Muscle layer of colon (tissue), 2 donors: ENCODE data around the gene TRNT1.

Experiments
- H3K27ac ChIP-seq: one replicate; pipeline ENCODE4 v1.7.0; 2013; ENCODE audit warnings: low read depth, mild to moderate bottlenecking, low read length, moderate library complexity
- H3K27me3 ChIP-seq, 2 donors: one replicate each; pipeline ENCODE4 v1.7.0; 2013; ENCODE audit warnings: low read length in 2 of 2, mild to moderate bottlenecking in 2 of 2; ENCODE audit not compliant: insufficient read depth in 2 of 2, control insufficient read depth in 1 of 2
- H3K36me3 ChIP-seq: one replicate; pipeline ENCODE4 v1.7.0; 2013; ENCODE audit warnings: mild to moderate bottlenecking, low read length; ENCODE audit not compliant: insufficient read depth
- H3K4me1 ChIP-seq: one replicate; pipeline ENCODE4 v1.7.0; 2013; ENCODE audit warnings: mild to moderate bottlenecking, low read length; ENCODE audit not compliant: insufficient read depth
- H3K4me3 ChIP-seq, 2 donors: one replicate each; pipeline ENCODE4 v1.7.0; 2013; ENCODE audit warnings: low read length in 2 of 2, low read depth in 1 of 2, mild to moderate bottlenecking in 1 of 2, moderate library complexity in 1 of 2
- H3K9ac ChIP-seq: one replicate; pipeline ENCODE4 v1.7.0; 2013; ENCODE audit warnings: low read length
- H3K9me3 ChIP-seq: one replicate; pipeline ENCODE4 v1.7.0; 2013; ENCODE audit warnings: mild to moderate bottlenecking, low read length
- donor health status: abdominal sarcoma.
- donor health status: Adenocarcinoma of cecum.

The TRNT1 gene

DNA sequence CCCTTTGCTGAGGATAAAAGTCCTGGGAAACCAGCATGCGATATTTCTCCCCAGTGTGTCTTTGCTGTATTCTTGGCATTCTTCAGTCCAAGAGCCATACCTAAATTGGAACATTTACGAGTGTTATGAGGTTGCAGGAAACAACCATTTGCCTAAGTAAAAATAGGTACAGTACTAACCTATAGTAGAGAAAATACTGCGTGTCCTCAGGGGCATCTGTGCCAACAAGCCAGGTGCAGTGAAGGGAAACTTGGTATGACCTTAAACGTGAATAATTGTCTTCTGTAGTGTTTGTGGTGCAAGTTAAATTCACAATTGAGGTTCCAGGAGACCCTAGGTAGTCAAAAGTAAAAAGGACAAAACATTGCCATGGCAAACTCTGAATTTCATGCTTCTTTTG, 28.8 kb upstream of the TRNT1 start:
- Histone ChIP-seq H3K4me3 (no peak overlapping the region), H3K36me3 (no peaks in the 10 kb centered on the region), H3K9me3 (no peaks in the 10 kb centered on the region), H3K9ac (no peak overlapping the region), H3K4me1 (no peaks in the 10 kb centered on the region), H3K27me3 (no peaks in the 10 kb centered on the region), H3K27ac (no peak overlapping the region)

DNA sequence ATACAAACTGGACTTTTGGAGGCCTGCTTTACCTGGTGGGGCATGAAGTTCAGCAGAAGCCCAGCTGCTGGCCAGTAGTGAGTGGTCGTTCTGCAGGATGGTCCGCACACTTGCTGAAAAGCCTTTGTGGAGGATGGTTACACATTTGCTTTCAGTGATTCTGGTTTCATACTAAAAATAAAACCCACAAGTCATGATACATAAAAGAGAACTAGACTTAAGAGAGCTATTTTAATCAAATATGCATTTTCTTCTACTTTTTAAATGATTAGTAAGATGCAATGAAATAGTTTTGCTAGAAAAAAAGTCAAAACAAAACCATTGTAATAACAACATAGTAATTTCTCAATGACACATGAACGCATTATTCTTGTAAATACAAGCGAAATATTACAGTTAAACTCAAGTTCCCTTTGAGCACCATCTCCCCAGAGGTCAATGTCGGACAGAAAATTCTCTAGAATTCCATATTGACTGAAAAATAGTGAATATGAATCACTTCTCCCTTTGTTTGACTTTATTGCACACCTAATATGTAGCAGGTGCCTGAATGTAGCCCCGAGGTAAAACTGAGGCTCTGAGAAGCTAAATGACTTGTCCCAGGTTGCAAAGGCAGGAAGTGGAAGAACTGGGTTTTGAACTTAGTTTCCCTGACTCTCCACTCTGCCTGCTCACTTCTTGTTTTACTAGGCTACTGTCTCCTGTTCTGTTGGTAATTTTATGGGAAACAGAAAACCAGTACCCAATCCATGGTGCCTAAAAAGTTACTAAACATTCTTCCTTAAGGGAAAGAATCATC, 24.9 kb upstream of the TRNT1 start:
- Histone ChIP-seq H3K27ac (no peak overlapping the region), H3K9me3 (no peaks in the 10 kb centered on the region), H3K9ac (no peak overlapping the region), H3K4me3 (no peak overlapping the region), H3K36me3 (no peaks in the 10 kb centered on the region), H3K27me3 (no peaks in the 10 kb centered on the region), H3K4me1 (no peaks in the 10 kb centered on the region)

DNA sequence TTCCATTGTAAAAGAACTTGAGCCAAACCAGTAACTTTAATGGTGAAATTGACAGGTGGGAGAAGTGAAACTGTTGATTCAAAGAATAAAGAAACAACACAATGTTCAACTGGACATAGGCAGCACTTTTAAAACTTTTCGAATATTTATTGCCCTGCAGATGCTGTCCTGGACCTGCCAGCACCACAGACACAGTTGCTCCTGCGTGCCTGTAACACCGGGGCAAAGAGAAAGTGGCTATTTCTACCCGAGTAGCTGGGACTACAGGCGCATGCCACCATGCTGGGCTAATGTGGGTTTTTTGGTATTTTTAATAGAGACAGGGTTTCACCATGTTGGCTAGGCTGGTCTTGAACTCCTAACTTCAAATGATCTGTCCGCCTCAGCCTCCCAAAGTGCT, 24.0 kb upstream of the TRNT1 start:
- H3K9ac ChIP-seq: no peak overlapping the region
- H3K27me3 ChIP-seq: no peaks in the 10 kb centered on the region
- no peaks in the 10 kb centered on the region for H3K9me3 ChIP-seq
- no peaks in the 10 kb centered on the region for H3K4me1 ChIP-seq
- H3K36me3 ChIP-seq: no peaks in the 10 kb centered on the region
- no peak overlapping the region for H3K4me3 ChIP-seq
- H3K27ac ChIP-seq: no peak overlapping the region

DNA sequence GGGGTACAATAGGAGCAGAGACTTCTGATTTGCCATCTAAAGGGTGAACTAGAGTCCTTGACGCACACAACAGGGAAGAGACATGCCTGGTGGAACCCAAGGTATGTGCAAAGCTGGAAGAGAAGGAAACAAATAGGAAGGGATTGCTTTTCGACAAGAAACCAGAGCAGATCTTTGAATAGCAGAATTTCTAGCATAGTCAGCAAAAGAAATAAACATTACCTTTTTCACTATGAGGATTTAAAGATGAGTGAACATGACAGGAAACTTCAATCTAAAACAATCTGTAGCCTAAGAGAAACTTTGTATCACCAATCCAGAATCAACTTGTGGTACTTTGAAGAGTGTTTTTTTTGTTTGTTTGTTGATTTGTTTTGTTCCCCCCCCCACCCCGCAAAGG, 21.5 kb upstream of the TRNT1 start:
- Histone ChIP-seq H3K9me3 (no peaks in the 10 kb centered on the region), H3K36me3 (no peaks in the 10 kb centered on the region), H3K27me3 (no peaks in the 10 kb centered on the region), H3K9ac (no peak overlapping the region), H3K4me1 (no peaks in the 10 kb centered on the region), H3K27ac (no peak overlapping the region), H3K4me3 (no peak overlapping the region)

DNA sequence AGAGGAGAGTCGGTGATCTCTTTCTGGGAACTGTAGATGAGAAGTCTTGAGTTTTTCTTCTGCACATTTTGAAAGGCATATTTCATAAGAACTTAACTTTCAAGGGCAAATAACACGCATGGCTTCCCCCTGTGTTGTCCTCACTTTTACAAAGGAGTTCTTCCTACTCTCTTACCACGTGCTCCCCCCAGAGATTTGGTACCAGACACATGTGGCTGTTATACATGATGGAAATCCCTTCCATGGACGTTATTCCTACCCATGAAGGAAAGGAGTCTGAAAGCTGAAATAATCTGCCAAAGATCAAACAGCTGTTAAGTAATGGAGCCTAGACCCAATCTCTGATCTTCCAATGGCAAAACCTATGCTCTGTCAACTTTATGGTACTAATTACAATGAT, 20.9 kb upstream of the TRNT1 start:
- no peaks in the 10 kb centered on the region for H3K36me3 ChIP-seq
- H3K27ac ChIP-seq: no peak overlapping the region
- H3K4me3 ChIP-seq: no peak overlapping the region
- H3K4me1 ChIP-seq: no peaks in the 10 kb centered on the region
- H3K9ac ChIP-seq: no peak overlapping the region
- H3K27me3 ChIP-seq: no peaks in the 10 kb centered on the region
- H3K9me3 ChIP-seq: no peaks in the 10 kb centered on the region

DNA sequence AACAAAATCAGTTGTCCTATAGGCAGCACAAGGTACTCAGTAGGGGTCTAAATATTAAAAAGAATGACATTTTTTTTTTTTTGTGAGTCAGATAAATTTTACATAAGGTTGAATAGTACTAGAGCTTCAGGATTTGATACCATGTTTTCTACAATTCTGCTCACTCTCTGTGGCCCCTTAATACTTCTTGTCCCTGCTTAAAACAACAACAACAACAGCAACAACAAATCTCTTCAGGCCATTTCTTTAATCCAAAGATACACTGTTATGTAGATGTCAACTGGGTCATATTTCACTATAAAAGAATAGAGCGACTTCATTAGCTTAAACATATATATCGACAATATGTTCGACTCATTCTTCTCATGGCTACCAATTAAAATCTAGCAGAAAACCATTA, 19.6 kb upstream of the TRNT1 start:
- no peaks in the 10 kb centered on the region for H3K27me3 ChIP-seq
- H3K4me1 ChIP-seq: no peaks in the 10 kb centered on the region
- no peaks in the 10 kb centered on the region for H3K36me3 ChIP-seq
- no peak overlapping the region for H3K4me3 ChIP-seq
- no peak overlapping the region for H3K27ac ChIP-seq
- H3K9ac ChIP-seq: no peak overlapping the region
- no peaks in the 10 kb centered on the region for H3K9me3 ChIP-seq

DNA sequence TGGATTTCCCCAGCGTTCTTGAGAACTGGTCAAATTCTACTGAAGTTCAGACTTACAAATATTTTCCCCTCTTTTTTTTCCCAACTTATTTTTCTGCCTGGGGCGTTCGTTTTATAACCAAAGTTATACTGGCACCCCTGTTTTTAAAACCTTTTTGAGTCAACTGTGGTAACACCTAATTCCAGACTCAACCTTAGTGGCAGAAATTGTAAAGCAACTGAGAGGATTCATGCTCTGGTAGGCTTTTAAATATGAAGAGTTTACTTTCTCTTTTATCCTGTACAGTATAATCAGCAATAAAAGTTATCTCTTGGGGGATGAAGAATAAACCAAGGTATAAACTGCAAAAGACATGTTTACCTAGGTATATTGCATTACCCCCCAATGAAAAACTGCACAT, 18.9 kb upstream of the TRNT1 start:
- H3K4me3 ChIP-seq: no peak overlapping the region
- H3K27me3 ChIP-seq: no peaks in the 10 kb centered on the region
- no peaks in the 10 kb centered on the region for H3K4me1 ChIP-seq
- no peaks in the 10 kb centered on the region for H3K9me3 ChIP-seq
- no peak overlapping the region for H3K27ac ChIP-seq
- no peak overlapping the region for H3K9ac ChIP-seq
- no peaks in the 10 kb centered on the region for H3K36me3 ChIP-seq

DNA sequence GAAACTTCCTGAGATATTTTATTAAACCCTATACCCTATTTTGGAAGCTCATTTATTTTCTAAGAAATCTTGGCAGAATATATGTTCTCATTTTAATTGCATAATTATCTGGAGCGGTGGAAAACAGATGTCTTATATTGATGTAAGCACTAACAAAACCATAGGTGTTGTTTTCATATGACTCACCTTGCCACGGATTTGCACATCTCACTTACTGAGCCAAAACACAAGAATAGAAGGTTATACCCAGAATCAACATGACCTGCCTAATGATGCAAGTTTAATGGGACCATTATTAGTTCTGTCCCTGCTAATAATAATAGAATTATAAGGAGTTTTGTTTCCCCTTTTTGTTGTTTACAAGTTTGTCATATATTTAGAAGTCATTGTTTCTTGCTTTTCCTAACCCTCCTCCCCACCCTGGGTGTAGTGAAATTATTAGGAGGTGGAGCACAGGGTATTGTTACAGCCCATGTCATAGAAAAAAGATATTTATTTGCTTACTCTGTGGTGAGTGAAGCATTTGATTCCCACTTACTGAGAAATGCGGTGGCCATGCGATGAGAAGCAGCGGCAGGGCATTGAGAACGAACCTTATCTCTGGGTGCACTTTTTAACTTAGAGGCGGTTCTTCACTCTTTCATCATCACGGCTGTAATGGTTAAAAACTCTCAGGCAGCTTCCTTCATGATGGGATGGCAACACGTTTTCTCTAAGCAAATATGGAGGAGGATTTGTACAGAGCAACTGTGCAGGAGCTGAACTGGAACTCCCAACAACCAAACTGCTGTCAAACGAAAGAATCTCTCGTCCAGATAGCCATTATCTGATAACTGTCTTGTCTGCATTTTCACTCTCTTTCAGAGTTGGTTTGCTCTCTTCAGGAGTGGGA, 17.1 kb upstream of the TRNT1 start:
- Histone ChIP-seq H3K27ac (no peak overlapping the region), H3K4me3 (no peak overlapping the region)

DNA sequence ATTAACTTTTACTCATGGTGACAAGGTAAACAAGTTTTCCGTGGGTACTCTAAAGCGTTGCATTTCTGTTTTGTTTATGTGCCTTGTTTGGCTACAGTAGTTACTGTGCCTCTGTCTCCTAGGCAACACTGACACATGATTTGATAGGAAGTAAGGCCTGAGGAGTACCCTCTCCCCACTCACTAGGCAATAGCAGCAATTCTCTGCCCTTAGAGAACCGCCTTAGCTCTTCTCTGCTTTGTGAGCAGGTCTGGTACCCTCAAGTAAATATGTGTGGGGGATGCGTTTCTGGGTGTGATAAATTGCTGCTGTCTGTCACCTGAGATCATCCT, 16.5 kb upstream of the TRNT1 start, which contains the start of gene IL5RA:
TSS of gene IL5RA (minus strand) at position 76 of the 332 bp plus-strand sequence. CDS start 5,390 bp downstream, outside the sequence.
- Histone ChIP-seq H3K27me3 (no peaks in the 10 kb centered on the region), H3K9ac (no peak within 1 kb of the TSS), H3K4me3 (no peak within 1 kb of the TSS), H3K36me3 (no peaks in the 10 kb centered on the region), H3K9me3 (no peaks in the 10 kb centered on the region), H3K4me1 (no peaks in the 10 kb centered on the region), H3K27ac (no peak within 1 kb of the TSS)

More for the DNA sequence above, 17.1 kb upstream of the TRNT1 start:
- Histone ChIP-seq H3K36me3 (no peaks in the 10 kb centered on the region), H3K27me3 (no peaks in the 10 kb centered on the region), H3K9me3 (no peaks in the 10 kb centered on the region), H3K4me1 (no peaks in the 10 kb centered on the region), H3K9ac (no peak overlapping the region)

DNA sequence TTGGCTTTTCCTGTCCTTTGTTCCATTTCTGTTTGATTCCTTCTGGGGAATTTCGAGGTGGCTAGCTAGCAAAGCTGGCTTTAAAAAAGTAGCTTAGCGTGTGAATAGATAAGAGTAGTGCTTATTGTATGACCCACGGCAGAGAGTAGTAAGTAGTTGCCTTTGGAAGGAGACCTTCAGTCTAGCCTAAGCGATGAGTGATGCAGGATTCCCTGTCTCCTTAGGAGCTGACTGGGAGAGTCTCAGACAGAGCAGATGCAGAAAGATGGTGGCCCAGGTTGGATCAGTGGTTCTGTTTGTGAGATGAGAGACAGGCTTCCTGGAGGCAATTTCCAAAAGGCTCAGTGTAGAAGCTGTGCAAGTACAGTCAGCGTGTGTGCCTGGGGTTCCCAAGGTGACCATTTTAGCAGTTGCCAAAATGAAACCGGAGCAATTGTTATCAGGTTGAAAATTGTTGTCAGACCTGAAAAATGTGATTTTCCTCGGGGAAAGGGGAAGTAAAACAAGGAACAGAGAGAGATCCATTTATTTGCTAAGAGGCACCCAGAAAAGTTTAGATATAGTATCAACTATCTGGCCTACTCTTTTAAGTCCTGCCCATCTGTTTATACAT, 15.9 kb upstream of the TRNT1 start:
- Histone ChIP-seq H3K36me3 (no peaks in the 10 kb centered on the region), H3K4me1 (no peaks in the 10 kb centered on the region), H3K4me3 (no peak overlapping the region), H3K27me3 (no peaks in the 10 kb centered on the region), H3K27ac (no peak overlapping the region), H3K9ac (no peak overlapping the region), H3K9me3 (no peaks in the 10 kb centered on the region)

DNA sequence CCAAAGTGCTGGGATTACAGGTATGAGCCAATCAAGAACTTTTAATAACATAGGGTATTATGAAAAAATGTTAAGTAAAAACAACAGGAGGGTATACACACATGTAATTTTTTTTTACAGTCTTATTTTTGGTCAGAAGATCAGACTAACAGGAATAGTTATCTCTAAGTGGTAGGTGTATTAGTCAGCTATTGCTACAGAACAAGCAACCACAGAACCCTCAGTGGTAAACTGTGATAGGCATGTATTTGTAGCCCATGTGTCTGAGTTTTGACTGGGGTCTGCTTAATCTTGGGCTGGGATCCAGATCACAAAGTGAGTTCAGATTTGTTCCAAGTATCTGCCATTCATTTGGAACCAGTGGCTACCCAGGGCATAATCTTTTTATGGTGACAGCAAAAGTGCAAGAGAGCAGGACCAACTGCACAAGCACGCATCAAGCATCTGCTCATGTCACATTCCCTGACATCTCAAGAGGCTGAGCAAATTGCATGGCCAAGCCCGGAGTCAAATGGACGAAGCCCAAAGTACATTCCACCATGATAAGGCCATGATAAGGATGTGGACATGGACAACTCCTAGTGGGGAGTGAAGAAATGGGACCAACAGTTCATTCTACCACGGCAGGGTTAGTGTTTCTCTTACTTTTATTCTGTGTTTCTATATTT, 13.6 kb upstream of the TRNT1 start:
- no peaks in the 10 kb centered on the region for H3K4me1 ChIP-seq
- no peak overlapping the region for H3K4me3 ChIP-seq
- H3K27me3 ChIP-seq: no peaks in the 10 kb centered on the region
- no peaks in the 10 kb centered on the region for H3K9me3 ChIP-seq
- no peaks in the 10 kb centered on the region for H3K36me3 ChIP-seq
- H3K9ac ChIP-seq: no peak overlapping the region
- H3K27ac ChIP-seq: no peak overlapping the region
